Lower lobe of right lung (tissue), 2 donors: ENCODE results near the gene WDR93. TPM values are rescaled to one million over a fixed set of nuclear protein-coding genes. Genes with fewer than 3 reads are reported as not detected.
A peak's percentile ranks its signal among the peaks of the same experiment; 100 is the strongest.

Experiments
- ATAC-seq, 2 donors: fragments of 200-7000 bp; cut with Tn5 transposase; one replicate each; pipeline ENCODE4 v1.9.1; 2020 to 2022; ENCODE audit warnings: mild to moderate bottlenecking in 2 of 2, moderate library complexity in 2 of 2
- DNase-seq: peaks from one replicate; pipeline ENCODE4 v3.0.0-alpha.2; 2020
- H3K27ac ChIP-seq: fragments of 200-600 bp; one replicate; pipeline ENCODE4 v1.8.0; 2022
- H3K27me3 ChIP-seq: fragments of 200-600 bp; one replicate; pipeline ENCODE4 v1.8.0; 2022; ENCODE audit warnings: low read depth
- H3K36me3 ChIP-seq: fragments of 200-600 bp; one replicate; pipeline ENCODE4 v1.8.0; 2022; ENCODE audit warnings: mild to moderate bottlenecking
- H3K4me1 ChIP-seq: fragments of 200-600 bp; one replicate; pipeline ENCODE4 v1.8.0; 2022
- H3K4me3 ChIP-seq: fragments of 200-600 bp; one replicate; pipeline ENCODE4 v1.8.0; 2022; ENCODE audit warnings: mild to moderate bottlenecking
- H3K9me3 ChIP-seq: fragments of 200-600 bp; one replicate; pipeline ENCODE4 v1.8.0; 2022
- CTCF ChIP-seq: fragments of 200-600 bp; IDR thresholded peaks from one replicate; pipeline ENCODE4 v1.8.0; 2022; ENCODE audit warnings: antibody characterized with exemption, mild to moderate bottlenecking
- intact Hi-C: fragments of 100-400 bp; cut with DNase I; formaldehyde crosslinking; loops from one replicate; pipeline ENCODE4 v1.11.0; 2022
- total RNA-seq: library from RNA; stranded (reverse); fragmentation: NEBNext Ultra II Directional; extraction: Animal tissue kit (Norgen Biotek cat#: 25700); gene quantifications from one replicate; pipeline ENCODE4 v1.2.1, GENCODE V29; 2021
- donor health status: DM: no; HTN: yes; CAD: no; lungs with severe emphysema.

Gene WDR93
- total RNA-seq, 1 donor from 2014 or later: 1.2 TPM

GRCh38 chr15:89693696-89694095 lies 3.1 kb downstream of the WDR93 start:
- DNase-seq: no peak
- no peaks in the 10 kb centered on the region for H3K27me3 ChIP-seq
- no peak overlapping the region for H3K27ac ChIP-seq
- no peak overlapping the region for H3K4me3 ChIP-seq
- H3K9me3 ChIP-seq: no peaks in the 10 kb centered on the region
- no peak for ATAC-seq
- no peak for TF ChIP-seq CTCF
- H3K4me1 ChIP-seq: peaks cover 12% of the 10 kb centered on the region
- no peaks in the 10 kb centered on the region for H3K36me3 ChIP-seq
- intact Hi-C loops: no loop called here

GRCh38 chr15:89695198-89695597 lies 4.6 kb downstream of the WDR93 start:
- no peak overlapping the region for H3K27ac ChIP-seq
- no peak for TF ChIP-seq CTCF
- peaks cover 5% of the 10 kb centered on the region for H3K4me1 ChIP-seq
- intact Hi-C loops: no loop called here
- DNase-seq (no peak), ATAC-seq (no peak)
- no peaks in the 10 kb centered on the region for H3K9me3 ChIP-seq
- H3K36me3 ChIP-seq: no peaks in the 10 kb centered on the region
- no peaks in the 10 kb centered on the region for H3K27me3 ChIP-seq
- no peak overlapping the region for H3K4me3 ChIP-seq

- no peak for DNase-seq
- Histone ChIP-seq H3K36me3 (no peaks in the 10 kb centered on the region), H3K4me1 (no peaks in the 10 kb centered on the region), H3K27me3 (no peaks in the 10 kb centered on the region), H3K27ac (no peak overlapping the region), H3K9me3 (no peaks in the 10 kb centered on the region), H3K4me3 (no peak overlapping the region)
- ATAC-seq: no peak
- TF ChIP-seq CTCF: no peak
- intact Hi-C loops: no loop called here
These were observed 13.8 kb downstream of the WDR93 start for GRCh38 chr15:89704411-89704810.

- Histone ChIP-seq H3K4me1 (no peaks in the 10 kb centered on the region), H3K4me3 (no peak overlapping the region), H3K27ac (no peak overlapping the region), H3K9me3 (no peaks in the 10 kb centered on the region), H3K36me3 (no peaks in the 10 kb centered on the region), H3K27me3 (no peaks in the 10 kb centered on the region)
- ATAC-seq (peak in 1 of 2 donors; percentile 62), DNase-seq (no peak)
- TF ChIP-seq CTCF: no peak
- intact Hi-C loops: no loop called here
These were observed 17.0 kb downstream of the WDR93 start for GRCh38 chr15:89707577-89707976.

- Histone ChIP-seq H3K9me3 (no peaks in the 10 kb centered on the region), H3K4me1 (no peaks in the 10 kb centered on the region), H3K27ac (no peak overlapping the region), H3K36me3 (no peaks in the 10 kb centered on the region), H3K27me3 (no peaks in the 10 kb centered on the region), H3K4me3 (no peak overlapping the region)
- intact Hi-C loops: no loop called here
- no peak for TF ChIP-seq CTCF
- no peak for DNase-seq
- peak; percentile 57 to 60 for ATAC-seq
These were observed 24.2 kb downstream of the WDR93 start for GRCh38 chr15:89714775-89715174.

GRCh38 chr15:89723031-89723430 lies 32.4 kb downstream of the WDR93 start:
- no peak for DNase-seq
- no peaks in the 10 kb centered on the region for H3K4me1 ChIP-seq
- H3K36me3 ChIP-seq: no peaks in the 10 kb centered on the region
- H3K4me3 ChIP-seq: no peak overlapping the region
- H3K27ac ChIP-seq: no peak overlapping the region
- H3K9me3 ChIP-seq: no peaks in the 10 kb centered on the region
- no peak for ATAC-seq
- no peaks in the 10 kb centered on the region for H3K27me3 ChIP-seq
- no peak for TF ChIP-seq CTCF
- intact Hi-C loops: no loop called here
